GM18505 (cell line): ENCODE data around the gene ORAI2.
A peak's percentile ranks its signal among the peaks of the same experiment; 100 is the strongest.
"Not testable (repeated sequence)": the region's sequence is repeated elsewhere in the genome, so short reads cannot be mapped to it uniquely, and the experiment has no call there.

Experiments
- ATAC-seq: cut with Tn5 transposase; IDR thresholded peaks from one replicate; pipeline ENCODE4 v1.9.1; 2021; ENCODE audit not compliant: unreplicated experiment
- POLR2A ChIP-seq: IDR thresholded peaks from 4 replicates; pipeline ENCODE4 v1.6.1; 2011; ENCODE audit warnings: borderline replicate concordance; ENCODE audit not compliant: insufficient read depth, insufficient read length; ENCODE audit errors: extremely low read depth

ORAI2 gene

DNA sequence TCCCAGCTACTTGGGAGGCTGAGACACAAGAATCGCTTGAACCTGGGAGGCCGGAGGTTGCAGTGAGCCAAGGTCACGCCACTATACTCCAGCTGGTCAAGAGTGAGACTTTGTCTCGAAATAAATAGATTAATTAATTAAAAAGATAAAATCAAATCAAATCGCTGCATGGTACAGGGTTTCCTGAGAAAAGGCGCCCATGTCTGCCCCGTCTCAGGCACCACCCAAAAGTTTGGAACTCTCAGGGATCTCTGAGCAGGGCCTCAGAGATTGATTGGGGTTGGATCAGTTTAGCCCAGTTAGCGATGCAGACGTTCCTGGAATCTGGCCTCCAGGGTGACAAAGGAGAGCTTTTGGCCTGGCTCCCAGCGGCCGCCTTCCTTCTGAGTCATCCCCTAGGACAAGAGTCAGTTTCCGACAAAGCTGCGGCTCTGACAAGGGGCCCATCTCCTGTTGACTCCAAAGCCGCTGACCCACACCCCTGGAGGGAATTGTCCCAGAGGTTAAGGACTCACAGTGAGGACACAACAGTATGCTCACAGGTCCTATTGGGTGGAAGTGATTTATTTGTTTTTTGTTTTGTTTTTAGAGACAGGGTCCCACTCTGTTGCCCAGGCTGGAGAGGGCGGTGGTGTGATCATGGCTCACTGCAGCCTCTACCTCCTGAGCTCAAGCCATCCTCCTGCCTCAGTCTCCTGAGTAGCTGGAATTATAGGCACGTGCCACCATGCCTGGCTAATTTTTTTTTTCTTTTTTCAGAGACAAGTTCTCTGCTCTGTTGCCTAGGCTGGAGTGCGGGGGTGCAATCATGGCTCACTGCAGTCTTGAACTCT is 6.8 kb downstream of the ORAI2 start:
- TF ChIP-seq POLR2A, result no peak
- no peak for ATAC-seq

DNA sequence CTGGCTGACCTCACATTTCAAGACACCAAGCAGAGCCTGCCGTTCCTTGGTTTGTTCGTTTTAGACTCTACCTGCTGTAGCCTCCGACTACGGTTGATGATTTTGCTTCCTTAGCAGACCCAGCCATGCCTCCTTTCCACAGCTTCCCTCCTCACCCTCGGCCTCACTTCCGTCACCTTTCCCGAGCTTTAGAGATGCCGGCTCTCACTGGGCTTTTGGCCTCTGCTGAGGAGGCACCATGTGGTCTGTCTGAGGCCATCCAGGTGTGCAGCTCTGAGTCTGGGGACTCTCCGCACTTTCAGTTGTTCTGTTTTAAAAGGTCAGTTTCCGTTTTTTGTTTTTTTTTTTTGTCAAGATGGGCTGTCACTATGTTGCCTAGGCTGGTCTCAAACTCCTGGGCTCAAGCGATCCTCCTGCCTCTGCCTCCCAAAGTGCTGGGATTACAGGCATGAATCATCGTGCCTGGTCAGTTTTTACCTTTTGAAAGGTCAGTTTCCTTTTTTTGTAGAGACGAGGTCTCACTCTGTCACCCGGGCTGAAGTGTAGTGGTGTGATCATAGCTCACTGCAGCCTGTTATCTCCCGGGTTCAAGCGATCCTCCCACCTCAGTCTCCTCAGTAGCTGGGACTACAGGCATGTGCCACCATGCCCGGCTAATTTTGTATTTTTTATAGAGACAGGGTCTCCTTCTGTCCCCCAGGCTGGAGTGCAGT is 11.7 kb downstream of the ORAI2 start:
- peak; percentile 48 for TF ChIP-seq POLR2A
- no peak for ATAC-seq

DNA sequence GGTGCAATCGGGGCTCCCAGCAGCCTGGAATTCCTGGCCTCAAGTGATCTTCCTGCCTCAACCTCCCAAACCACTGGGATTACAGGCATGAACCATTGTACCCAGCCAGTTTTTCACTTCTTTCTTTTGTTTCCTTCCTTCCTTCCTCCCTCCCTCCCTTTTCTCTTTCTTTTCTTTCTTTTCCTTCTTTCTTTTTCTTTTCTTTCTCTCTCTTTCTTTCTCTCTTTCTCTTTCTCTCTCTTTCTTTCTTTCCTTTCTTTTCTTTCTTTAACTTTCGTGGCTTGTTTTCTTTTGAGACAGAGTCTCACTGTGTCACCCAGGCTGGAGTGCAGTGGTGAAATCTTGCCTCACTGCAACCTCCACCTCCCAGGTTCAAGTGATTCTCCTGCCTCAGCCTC is 12.3 kb downstream of the ORAI2 start:
- no peak for TF ChIP-seq POLR2A
- ATAC-seq, result no peak

DNA sequence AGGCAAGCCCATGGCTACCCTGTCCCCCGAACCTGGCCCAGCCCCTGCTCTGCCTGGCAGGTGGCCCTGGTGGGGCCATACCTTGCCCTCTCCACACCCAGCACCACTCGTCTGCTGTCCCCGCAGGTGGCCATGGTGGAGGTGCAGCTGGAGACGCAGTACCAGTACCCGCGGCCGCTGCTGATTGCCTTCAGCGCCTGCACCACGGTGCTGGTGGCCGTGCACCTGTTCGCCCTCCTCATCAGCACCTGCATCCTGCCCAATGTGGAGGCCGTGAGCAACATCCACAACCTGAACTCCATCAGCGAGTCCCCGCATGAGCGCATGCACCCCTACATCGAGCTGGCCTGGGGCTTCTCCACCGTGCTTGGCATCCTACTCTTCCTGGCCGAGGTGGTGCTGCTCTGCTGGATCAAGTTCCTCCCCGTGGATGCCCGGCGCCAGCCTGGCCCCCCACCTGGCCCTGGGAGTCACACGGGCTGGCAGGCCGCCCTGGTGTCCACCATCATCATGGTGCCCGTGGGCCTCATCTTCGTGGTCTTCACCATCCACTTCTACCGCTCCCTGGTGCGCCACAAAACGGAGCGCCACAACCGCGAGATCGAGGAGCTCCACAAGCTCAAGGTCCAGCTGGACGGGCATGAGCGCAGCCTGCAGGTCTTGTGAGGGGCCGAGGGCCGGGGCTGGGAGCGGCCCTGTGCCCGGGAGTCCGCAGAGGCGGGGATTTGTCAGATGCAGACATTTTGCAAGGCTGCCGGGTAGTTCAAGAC is 13.2 kb downstream of the ORAI2 start:
- TF ChIP-seq POLR2A, result no peak
- no peak for ATAC-seq

DNA sequence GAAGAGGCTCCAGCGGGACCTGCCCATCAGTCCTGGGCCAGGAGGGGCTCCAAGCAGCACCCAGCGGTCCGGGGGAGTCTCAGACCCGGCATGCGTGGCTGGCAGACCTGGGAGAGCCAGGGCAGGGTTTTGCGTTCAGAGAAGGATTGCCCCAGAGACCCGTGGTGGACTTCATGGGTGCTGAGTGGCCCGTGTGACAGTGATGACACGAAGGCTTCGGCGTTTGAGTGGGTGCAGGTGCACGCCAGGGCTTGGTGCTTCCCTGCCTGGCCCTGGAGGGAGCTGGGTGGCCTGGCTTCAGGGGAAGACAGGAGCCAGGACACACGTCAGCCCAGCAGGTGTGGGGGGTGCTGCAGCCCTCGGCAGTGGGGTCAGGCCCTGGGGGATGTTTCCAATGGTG is 13.9 kb downstream of the ORAI2 start:
- no peak for ATAC-seq
- no peak for TF ChIP-seq POLR2A

DNA sequence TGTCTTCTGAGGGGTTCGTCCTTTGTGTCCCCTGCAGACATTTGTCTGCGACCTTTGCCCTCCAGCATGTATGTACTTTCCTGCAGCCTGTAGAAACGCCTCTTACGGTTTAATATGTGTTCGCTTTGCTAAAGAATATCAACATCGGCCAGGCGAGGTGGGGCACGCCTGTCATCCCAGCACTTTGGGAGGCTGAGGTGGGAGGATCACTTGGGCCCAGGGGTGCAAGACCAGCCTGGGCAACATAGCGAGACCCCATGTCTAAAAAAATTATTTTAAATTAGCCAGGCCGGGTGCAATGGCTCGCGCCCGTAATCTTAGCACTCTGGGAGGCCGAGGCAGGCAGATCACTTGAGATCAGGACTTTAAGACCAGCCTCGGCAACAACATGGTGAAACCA is 15.8 kb downstream of the ORAI2 start:
- no peak for TF ChIP-seq POLR2A
- no peak for ATAC-seq

DNA sequence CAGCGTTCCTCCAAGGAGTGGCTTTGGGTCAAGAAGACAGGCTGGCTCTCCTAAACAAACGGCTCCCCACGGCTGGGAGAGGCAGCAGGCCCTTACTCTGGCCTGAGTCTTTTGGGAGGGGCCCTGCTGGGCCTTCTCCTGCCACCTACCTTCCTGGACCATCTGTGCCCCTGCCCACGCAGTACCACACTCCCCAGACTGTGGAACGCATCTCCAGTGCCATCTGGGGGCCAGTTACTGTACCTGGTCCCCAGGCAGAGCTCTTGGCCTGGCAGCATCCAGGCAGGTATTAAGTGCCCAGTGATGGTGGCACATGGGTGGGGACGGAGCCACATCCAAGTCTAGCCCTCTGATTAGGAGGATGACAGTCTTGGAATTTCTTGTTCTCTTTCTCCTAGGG is 16.9 kb downstream of the ORAI2 start:
- no peak for TF ChIP-seq POLR2A
- peak; percentile 51 for ATAC-seq

DNA sequence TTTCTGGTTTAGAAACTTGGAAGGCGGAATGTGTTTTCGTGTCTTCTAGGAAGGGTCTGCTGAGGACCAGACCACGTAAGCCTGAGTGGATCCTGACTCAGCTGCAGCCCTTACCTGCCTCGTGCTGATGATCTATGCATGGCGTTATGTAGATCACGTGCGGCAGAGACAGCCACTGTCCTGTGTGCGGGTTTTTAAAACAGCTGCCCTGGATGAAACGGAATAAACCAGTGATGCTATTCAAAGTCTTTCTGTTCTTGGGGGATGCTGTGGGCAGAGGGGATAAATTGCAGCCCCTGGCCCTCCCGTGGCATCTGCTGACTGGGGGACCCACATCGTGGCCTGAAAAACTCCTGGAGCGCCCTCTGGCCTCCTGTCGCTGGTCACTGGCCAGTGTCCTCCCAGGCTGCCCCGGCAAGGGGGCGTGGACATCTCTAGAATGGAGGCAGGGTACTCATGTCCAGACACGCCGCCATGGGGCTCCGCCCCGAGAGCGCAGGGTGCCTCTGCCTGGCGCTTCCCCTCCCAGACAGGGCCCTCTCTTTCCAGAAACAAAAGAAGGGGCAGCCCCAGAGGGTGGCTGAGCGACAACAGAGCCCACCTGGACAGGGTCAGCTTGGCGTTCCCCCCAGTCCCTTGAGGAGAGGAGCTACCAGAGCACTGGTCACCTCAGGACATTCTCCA is 18.1 kb downstream of the ORAI2 start:
- TF ChIP-seq POLR2A, result no peak
- ATAC-seq, result no peak

DNA sequence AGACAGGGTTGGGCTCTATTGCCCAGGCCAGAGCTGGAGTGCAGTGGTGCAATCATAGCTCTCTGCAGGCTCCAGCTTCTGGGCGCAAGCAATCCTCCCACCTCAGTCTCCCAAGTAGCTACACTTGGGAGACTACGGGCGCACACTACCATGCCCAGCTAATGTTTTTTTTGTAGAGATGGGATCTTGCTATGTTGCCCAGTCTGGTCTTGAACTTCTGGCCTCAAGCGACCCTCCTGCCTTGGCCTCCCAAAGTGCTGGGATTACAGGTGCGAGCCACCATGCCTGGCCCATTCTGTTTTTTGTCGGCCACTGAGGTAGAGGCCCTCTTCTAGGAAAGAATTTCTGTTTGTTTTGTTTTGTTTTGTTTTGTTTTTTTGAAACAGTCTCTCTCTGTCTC is 19.1 kb downstream of the ORAI2 start:
- no peak for TF ChIP-seq POLR2A
- no peak for ATAC-seq

DNA sequence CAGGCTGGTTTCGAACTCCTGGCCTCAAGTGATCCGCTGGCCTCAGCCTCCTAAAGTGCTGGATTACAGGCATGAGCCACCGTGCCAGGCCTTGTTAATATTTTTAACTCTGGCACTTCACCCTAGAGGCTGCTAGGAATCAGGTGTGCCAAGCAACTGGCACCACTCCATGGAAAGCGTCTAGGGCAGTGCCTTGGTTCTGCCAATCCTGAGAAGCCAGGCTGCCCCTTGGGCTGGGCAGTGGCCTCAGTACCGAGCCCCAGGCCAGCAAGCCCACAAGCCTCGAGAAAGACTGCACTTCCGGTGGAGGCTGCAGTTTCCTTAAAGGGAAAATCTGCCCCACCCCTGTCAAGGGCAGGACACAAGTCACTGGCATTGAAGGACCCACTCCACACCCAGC is 19.9 kb downstream of the ORAI2 start:
- ATAC-seq, result no peak
- no peak for TF ChIP-seq POLR2A

DNA sequence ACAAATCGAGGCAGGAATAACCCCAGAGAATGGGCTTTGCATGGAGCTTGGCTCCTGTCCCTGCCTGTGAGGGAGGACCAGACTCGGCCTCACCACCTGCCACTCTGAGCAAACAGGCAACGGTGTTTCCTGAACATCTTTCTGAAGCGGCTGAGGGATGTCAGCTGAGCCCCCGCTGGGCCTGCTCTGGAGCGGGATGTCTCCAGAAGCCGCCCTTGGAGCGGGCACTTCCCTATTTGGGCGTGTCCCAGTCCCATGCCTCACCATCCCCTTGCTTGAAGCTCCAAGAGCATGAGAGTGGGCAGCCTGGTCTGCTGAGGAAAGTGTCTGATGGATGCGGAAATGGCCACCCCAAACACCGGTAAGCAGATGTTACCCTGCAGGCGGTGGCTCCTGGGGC is 21.1 kb downstream of the ORAI2 start:
- ATAC-seq, result no peak
- no peak for TF ChIP-seq POLR2A

DNA sequence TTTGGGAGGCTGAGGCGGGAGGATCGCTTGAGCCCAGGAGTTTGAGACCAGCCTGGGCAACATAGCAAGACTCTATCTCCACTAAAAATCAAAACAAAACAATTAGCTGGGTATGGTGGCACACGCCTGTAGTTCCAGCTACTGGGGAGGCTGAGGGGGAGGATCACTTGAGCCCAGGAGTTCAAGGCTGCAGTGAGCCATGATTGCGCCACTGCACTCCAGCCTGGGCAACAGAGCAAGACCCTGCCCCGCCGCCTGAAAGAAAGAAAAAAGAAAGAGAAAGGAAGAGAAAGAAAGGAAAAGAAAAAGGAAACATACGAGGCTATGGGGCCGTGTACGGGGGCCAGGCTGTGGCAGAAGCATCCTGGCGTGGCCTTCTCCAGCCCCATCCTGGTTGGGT is 21.6 kb downstream of the ORAI2 start:
- ATAC-seq, result not testable (repeated sequence)

DNA sequence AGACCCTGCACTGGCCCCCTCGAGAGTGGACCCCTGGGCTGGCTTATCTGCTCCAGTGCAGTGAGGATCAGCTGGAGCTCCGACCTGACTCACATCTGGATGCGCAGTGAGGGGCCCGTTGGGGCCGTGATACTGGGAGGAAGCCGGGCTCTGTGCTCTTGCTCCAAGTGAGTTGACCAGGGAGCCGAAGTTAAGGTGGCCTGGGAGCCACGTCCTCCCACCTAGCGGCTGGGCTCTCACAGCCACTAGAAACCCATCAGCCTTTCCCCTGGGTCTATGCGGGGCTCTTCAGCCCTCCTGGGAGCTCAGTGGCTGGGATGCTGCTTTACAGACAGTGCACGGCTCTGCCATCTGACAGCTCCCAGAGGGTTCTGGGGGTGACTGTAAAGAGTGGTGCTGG is 22.2 kb downstream of the ORAI2 start:
- TF ChIP-seq POLR2A, result no peak
- ATAC-seq, result no peak
